Neural cell (in vitro differentiated cells): ENCODE results near the gene HOXC13.

Experiments
- EP300 ChIP-seq: fragments of 450-650 bp; conservative IDR thresholded peaks from 2 replicates; pipeline ENCODE4 v1.6.1; 2014; ENCODE audit warnings: antibody characterized with exemption, mild to moderate bottlenecking, moderate library complexity; ENCODE audit not compliant: poor library complexity, severe bottlenecking
- EZH2 ChIP-seq: fragments of 200-600, 300-800 bp; shearing (Covaris generic), sonication (generic); IDR thresholded peaks from 2 replicates; pipeline ENCODE4 v1.6.1; 2014; ENCODE audit warnings: antibody characterized with exemption, low read length, borderline replicate concordance, mild to moderate bottlenecking; ENCODE audit not compliant: insufficient read depth, poor library complexity, severe bottlenecking
- POLR2AphosphoS5 ChIP-seq: IDR thresholded peaks from 2 replicates; pipeline ENCODE4 v1.6.1; 2012
- SMC3 ChIP-seq: fragments of 450-650 bp; conservative IDR thresholded peaks from 2 replicates; pipeline ENCODE4 v1.6.1; 2014; ENCODE audit warnings: antibody characterized with exemption, mild to moderate bottlenecking, moderate library complexity; ENCODE audit not compliant: poor library complexity
- TF ChIP-seq, protein P1 (sequence below): fragments of 450-650 bp; IDR thresholded peaks from 2 replicates; pipeline ENCODE4 v1.5.1; 2014; ENCODE audit warnings: antibody characterized with exemption, mild to moderate bottlenecking, moderate library complexity; ENCODE audit not compliant: poor library complexity, severe bottlenecking

GRCh38 chr12:53892762-53893395, 45.8 kb upstream of the HOXC13 start:
- no peak for TF ChIP-seq POLR2AphosphoS5
- TF ChIP-seq, protein P1, sequence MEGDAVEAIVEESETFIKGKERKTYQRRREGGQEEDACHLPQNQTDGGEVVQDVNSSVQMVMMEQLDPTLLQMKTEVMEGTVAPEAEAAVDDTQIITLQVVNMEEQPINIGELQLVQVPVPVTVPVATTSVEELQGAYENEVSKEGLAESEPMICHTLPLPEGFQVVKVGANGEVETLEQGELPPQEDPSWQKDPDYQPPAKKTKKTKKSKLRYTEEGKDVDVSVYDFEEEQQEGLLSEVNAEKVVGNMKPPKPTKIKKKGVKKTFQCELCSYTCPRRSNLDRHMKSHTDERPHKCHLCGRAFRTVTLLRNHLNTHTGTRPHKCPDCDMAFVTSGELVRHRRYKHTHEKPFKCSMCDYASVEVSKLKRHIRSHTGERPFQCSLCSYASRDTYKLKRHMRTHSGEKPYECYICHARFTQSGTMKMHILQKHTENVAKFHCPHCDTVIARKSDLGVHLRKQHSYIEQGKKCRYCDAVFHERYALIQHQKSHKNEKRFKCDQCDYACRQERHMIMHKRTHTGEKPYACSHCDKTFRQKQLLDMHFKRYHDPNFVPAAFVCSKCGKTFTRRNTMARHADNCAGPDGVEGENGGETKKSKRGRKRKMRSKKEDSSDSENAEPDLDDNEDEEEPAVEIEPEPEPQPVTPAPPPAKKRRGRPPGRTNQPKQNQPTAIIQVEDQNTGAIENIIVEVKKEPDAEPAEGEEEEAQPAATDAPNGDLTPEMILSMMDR = no peak
- no peak for TF ChIP-seq SMC3
- no peak for TF ChIP-seq EZH2
- no peak for TF ChIP-seq EP300
